Liver (tissue), 9 donors: ENCODE measurements around the gene DNMT1. TPM values are rescaled to one million over a fixed set of nuclear protein-coding genes. Genes with fewer than 3 reads are reported as not detected.

Source experiments
- DNase-seq: peaks from one replicate; pipeline ENCODE4 v3.0.0-alpha.2; 2017; ENCODE audit warnings: low spot score
- H3K27ac ChIP-seq, 2 donors: one replicate each; pipeline ENCODE4 v1.7.0; 2013; ENCODE audit warnings: inconsistent platforms in 2 of 2, low read length in 2 of 2, control low read depth in 1 of 2, low read depth in 1 of 2, mild to moderate bottlenecking in 1 of 2
- H3K27me3 ChIP-seq, 4 donors: one replicate each; pipeline versions ENCODE4 v1.6.1 to v1.7.0; 2013; ENCODE audit warnings: low read length in 3 of 4, inconsistent platforms in 1 of 4, mild to moderate bottlenecking in 1 of 4, moderate library complexity in 1 of 4; ENCODE audit not compliant: control insufficient read depth in 4 of 4, insufficient read depth in 4 of 4
- H3K36me3 ChIP-seq, 4 donors: one replicate each; pipeline versions ENCODE4 v1.6.1 to v1.7.0; 2013; ENCODE audit warnings: low read length in 3 of 4, mild to moderate bottlenecking in 3 of 4, low read depth in 1 of 4, moderate library complexity in 1 of 4; ENCODE audit not compliant: control insufficient read depth in 4 of 4, insufficient read depth in 3 of 4
- H3K4me1 ChIP-seq, 4 donors: one replicate each; pipeline versions ENCODE4 v1.6.1 to v1.7.0; 2013; ENCODE audit warnings: low read length in 3 of 4, mild to moderate bottlenecking in 3 of 4, moderate library complexity in 1 of 4; ENCODE audit not compliant: control insufficient read depth in 4 of 4, insufficient read depth in 4 of 4
- H3K4me3 ChIP-seq, 3 donors: one replicate each; pipeline versions ENCODE4 v1.6.1 to v1.7.0; 2013; ENCODE audit warnings: low read length in 3 of 3, control low read depth in 1 of 3, low read depth in 1 of 3, mild to moderate bottlenecking in 1 of 3
- H3K9ac ChIP-seq, 2 donors: one replicate each; pipeline ENCODE4 v1.7.0; 2013; ENCODE audit warnings: low read length in 2 of 2, mild to moderate bottlenecking in 2 of 2, moderate library complexity in 2 of 2, control low read depth in 1 of 2, low read depth in 1 of 2
- H3K9me3 ChIP-seq, 4 donors: one replicate each; pipeline versions ENCODE4 v1.6.1 to v1.7.0; 2013; ENCODE audit warnings: low read length in 3 of 4; ENCODE audit not compliant: control insufficient read depth in 4 of 4
- FOXA1 ChIP-seq: IDR thresholded peaks from 2 replicates; pipeline ENCODE4 v1.6.1; 2016; ENCODE audit warnings: antibody characterized with exemption
- FOXA2 ChIP-seq: IDR thresholded peaks from 2 replicates; pipeline ENCODE4 v1.6.1; 2016; ENCODE audit warnings: antibody characterized with exemption
- GABPA ChIP-seq, 2 donors: IDR thresholded peaks in 1 of 2; conservative IDR thresholded peaks in 1 of 2; 2 replicates each; pipeline ENCODE4 v1.6.1; 2016; ENCODE audit warnings: antibody characterized with exemption in 2 of 2, mild to moderate bottlenecking in 1 of 2, moderate library complexity in 1 of 2
- HNF4A ChIP-seq, 2 donors: conservative IDR thresholded peaks; 2 replicates each; pipeline ENCODE4 v1.6.1; 2016; ENCODE audit warnings: antibody characterized with exemption in 2 of 2, mild to moderate bottlenecking in 2 of 2
- HNF4G ChIP-seq: IDR thresholded peaks from 2 replicates; pipeline ENCODE4 v1.6.1; 2016; ENCODE audit warnings: antibody characterized with exemption
- JUND ChIP-seq, 2 donors: IDR thresholded peaks; 2 replicates each; pipeline ENCODE4 v1.6.1; 2016; ENCODE audit warnings: antibody characterized with exemption in 2 of 2
- NR2F2 ChIP-seq: IDR thresholded peaks from 2 replicates; pipeline ENCODE4 v1.6.1; 2016; ENCODE audit warnings: antibody characterized with exemption
- RAD21 ChIP-seq, 2 donors: IDR thresholded peaks; 2 replicates each; pipeline ENCODE4 v1.6.1; 2016; ENCODE audit warnings: antibody characterized with exemption in 2 of 2, mild to moderate bottlenecking in 2 of 2
- RXRA ChIP-seq, 2 donors: IDR thresholded peaks; 2 replicates each; pipeline ENCODE4 v1.6.1; 2017 to 2018; ENCODE audit warnings: antibody characterized with exemption in 2 of 2, mild to moderate bottlenecking in 1 of 2
- SP1 ChIP-seq: IDR thresholded peaks from 2 replicates; pipeline ENCODE4 v1.6.1; 2018; ENCODE audit warnings: antibody characterized with exemption, mild to moderate bottlenecking
- TAF1 ChIP-seq: conservative IDR thresholded peaks from 2 replicates; pipeline ENCODE4 v1.6.1; 2016; ENCODE audit warnings: antibody characterized with exemption, mild to moderate bottlenecking
- YY1 ChIP-seq: IDR thresholded peaks from 2 replicates; pipeline ENCODE4 v1.6.1; 2016; ENCODE audit warnings: antibody characterized with exemption, mild to moderate bottlenecking
- WGBS: extraction: QIAGEN DNeasy Blood & Tissue Kit; methylation state at CpG from one replicate; pipeline ENCODE4 v1.1.7; 2013; 5-methylcytosine and 5-hydroxymethylcytosine counted together
- polyA plus RNA-seq, 2 donors: library from polyadenylated mRNA; stranded (reverse) in 1 of 2; unstranded in 1 of 2; fragments of 200-250 nt in 1 of 2; fragments of >200 nt in 1 of 2; fragmentation: Nextera tagmentation in 1 of 2; extraction: Ambion mirVana in 1 of 2; gene quantifications; one replicate each; pipeline versions ENCODE4 v1.2.1 to v1.2.3, GENCODE V29; 2013 to 2015
- total RNA-seq, 2 donors: library from RNA; depleted of rRNA; stranded (reverse); fragments of >200 nt; gene quantifications; one replicate each; pipeline ENCODE4 v1.2.3, GENCODE V29; 2014
- TF ChIP-seq, protein P1 (sequence below): IDR thresholded peaks from 2 replicates; pipeline ENCODE4 v1.6.1; 2016; ENCODE audit warnings: antibody characterized with exemption
- TF ChIP-seq, protein P2 (sequence below): IDR thresholded peaks from 2 replicates; pipeline ENCODE4 v1.6.1; 2016; ENCODE audit warnings: antibody characterized with exemption, mild to moderate bottlenecking
- TF ChIP-seq, protein P3 (sequence below): fragments of 150-350 bp; IDR thresholded peaks from 2 replicates; pipeline ENCODE4 v1.5.1; 2017; ENCODE audit warnings: improper control_type of control experiment, low read depth, low read length; ENCODE audit not compliant: missing input control
- TF ChIP-seq, protein P4 (sequence below): IDR thresholded peaks from 2 replicates; pipeline ENCODE4 v1.6.1; 2016; ENCODE audit warnings: antibody characterized with exemption
- donor health status: healthy.
- donor health status: healthy.
- donor health status: healthy.
- donor health status: healthy.
- donor health status: healthy.

Gene DNMT1
- total and polyA plus RNA-seq, 4 donors: 8.7 to 47.1 (median 20.0) TPM

DNA sequence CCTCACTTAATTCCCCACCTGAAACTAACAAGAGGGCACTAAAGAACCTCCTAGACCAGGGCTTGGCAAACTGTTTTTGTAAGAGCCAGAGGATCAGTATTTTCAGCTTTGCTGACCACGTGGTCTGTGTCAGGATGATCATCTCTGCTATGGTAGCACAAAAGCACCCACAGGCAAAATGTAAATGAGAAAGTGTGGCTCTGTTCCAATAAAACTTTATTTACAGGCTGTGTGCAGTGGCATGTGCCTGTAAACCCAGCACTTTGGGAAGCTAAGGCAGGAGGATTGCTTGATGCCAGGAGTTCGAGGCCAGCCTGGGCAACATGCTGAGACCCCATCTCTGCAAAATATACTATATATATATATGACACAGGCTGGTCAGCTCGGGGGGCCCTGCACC is 31.2 kb downstream of the DNMT1 start:
- no peak overlapping the region for H3K9ac ChIP-seq
- H3K9me3 ChIP-seq: no peaks in the 10 kb centered on the region
- H3K4me1 ChIP-seq: no peaks in the 10 kb centered on the region
- no peak for DNase-seq
- peaks cover 16 to 54% (median 19%) of the 10 kb centered on the region in 4 donors for H3K36me3 ChIP-seq
- WGBS: 97% methylated on average over 3 of the region's 3 CpGs
- H3K27me3 ChIP-seq: no peaks in the 10 kb centered on the region
- H3K27ac ChIP-seq: no peak overlapping the region
- TF ChIP-seq TAF1: no peak
- TF ChIP-seq, protein P1, sequence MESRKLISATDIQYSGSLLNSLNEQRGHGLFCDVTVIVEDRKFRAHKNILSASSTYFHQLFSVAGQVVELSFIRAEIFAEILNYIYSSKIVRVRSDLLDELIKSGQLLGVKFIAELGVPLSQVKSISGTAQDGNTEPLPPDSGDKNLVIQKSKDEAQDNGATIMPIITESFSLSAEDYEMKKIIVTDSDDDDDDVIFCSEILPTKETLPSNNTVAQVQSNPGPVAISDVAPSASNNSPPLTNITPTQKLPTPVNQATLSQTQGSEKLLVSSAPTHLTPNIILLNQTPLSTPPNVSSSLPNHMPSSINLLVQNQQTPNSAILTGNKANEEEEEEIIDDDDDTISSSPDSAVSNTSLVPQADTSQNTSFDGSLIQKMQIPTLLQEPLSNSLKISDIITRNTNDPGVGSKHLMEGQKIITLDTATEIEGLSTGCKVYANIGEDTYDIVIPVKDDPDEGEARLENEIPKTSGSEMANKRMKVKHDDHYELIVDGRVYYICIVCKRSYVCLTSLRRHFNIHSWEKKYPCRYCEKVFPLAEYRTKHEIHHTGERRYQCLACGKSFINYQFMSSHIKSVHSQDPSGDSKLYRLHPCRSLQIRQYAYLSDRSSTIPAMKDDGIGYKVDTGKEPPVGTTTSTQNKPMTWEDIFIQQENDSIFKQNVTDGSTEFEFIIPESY: no peak
- H3K4me3 ChIP-seq: no peak overlapping the region

DNA sequence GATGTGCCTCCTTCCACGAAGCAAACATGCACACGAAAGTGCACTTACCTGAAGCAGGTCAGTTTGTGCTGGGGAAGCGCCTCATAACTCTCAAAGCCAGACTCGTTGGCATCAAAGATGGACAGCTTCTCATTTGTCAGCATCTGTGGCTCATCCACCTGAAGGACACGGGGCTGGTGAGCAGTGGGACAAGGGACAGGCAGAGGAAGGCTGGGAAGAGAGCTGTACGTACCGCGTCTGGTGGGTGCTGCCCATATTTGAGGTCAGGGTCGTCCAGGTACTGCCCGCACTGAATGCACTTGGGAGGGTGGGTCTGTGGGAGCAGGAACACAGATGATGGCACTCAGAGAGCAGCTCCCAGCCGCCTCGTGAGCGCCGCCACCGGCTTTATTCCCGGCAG is 35.1 kb downstream of the DNMT1 start:
- Histone ChIP-seq H3K36me3 (peaks cover 8 to 64% (median 23%) of the 10 kb centered on the region in 4 donors), H3K9me3 (no peaks in the 10 kb centered on the region), H3K27ac (no peak overlapping the region), H3K27me3 (no peaks in the 10 kb centered on the region), H3K9ac (no peak overlapping the region), H3K4me1 (no peaks in the 10 kb centered on the region), H3K4me3 (no peak overlapping the region)
- TF ChIP-seq JUND (IDR thresholded peaks at IDR 0.05) (no peak), FOXA1 (no peak), YY1 (no peak), RXRA (IDR thresholded peaks at IDR 0.05) (no peak), SP1 (no peak), RAD21 (IDR thresholded peaks at IDR 0.05) (no peak), FOXA2 (no peak), HNF4A (conservative IDR thresholded peaks at IDR 0.05) (no peak), GABPA (IDR thresholded peaks at IDR 0.05 in 1 of 2, conservative IDR thresholded peaks at IDR 0.05 in 1 of 2) (no peak), HNF4G (no peak), NR2F2 (no peak), TAF1 (no peak)
- TF ChIP-seq, protein P2, sequence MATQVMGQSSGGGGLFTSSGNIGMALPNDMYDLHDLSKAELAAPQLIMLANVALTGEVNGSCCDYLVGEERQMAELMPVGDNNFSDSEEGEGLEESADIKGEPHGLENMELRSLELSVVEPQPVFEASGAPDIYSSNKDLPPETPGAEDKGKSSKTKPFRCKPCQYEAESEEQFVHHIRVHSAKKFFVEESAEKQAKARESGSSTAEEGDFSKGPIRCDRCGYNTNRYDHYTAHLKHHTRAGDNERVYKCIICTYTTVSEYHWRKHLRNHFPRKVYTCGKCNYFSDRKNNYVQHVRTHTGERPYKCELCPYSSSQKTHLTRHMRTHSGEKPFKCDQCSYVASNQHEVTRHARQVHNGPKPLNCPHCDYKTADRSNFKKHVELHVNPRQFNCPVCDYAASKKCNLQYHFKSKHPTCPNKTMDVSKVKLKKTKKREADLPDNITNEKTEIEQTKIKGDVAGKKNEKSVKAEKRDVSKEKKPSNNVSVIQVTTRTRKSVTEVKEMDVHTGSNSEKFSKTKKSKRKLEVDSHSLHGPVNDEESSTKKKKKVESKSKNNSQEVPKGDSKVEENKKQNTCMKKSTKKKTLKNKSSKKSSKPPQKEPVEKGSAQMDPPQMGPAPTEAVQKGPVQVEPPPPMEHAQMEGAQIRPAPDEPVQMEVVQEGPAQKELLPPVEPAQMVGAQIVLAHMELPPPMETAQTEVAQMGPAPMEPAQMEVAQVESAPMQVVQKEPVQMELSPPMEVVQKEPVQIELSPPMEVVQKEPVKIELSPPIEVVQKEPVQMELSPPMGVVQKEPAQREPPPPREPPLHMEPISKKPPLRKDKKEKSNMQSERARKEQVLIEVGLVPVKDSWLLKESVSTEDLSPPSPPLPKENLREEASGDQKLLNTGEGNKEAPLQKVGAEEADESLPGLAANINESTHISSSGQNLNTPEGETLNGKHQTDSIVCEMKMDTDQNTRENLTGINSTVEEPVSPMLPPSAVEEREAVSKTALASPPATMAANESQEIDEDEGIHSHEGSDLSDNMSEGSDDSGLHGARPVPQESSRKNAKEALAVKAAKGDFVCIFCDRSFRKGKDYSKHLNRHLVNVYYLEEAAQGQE: no peak
- TF ChIP-seq, protein P3, sequence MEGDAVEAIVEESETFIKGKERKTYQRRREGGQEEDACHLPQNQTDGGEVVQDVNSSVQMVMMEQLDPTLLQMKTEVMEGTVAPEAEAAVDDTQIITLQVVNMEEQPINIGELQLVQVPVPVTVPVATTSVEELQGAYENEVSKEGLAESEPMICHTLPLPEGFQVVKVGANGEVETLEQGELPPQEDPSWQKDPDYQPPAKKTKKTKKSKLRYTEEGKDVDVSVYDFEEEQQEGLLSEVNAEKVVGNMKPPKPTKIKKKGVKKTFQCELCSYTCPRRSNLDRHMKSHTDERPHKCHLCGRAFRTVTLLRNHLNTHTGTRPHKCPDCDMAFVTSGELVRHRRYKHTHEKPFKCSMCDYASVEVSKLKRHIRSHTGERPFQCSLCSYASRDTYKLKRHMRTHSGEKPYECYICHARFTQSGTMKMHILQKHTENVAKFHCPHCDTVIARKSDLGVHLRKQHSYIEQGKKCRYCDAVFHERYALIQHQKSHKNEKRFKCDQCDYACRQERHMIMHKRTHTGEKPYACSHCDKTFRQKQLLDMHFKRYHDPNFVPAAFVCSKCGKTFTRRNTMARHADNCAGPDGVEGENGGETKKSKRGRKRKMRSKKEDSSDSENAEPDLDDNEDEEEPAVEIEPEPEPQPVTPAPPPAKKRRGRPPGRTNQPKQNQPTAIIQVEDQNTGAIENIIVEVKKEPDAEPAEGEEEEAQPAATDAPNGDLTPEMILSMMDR: no peak
- TF ChIP-seq, protein P1: no peak
- TF ChIP-seq, protein P4, sequence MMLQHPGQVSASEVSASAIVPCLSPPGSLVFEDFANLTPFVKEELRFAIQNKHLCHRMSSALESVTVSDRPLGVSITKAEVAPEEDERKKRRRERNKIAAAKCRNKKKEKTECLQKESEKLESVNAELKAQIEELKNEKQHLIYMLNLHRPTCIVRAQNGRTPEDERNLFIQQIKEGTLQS: no peak
- no peak for DNase-seq
- 94% methylated on average over 16 of the region's 16 CpGs for WGBS
